IPS DF 6.9 (cell line): ENCODE measurements around the gene CXCL6.

Experiments used
- DNase-seq: peaks from one replicate; pipeline ENCODE4 v3.0.0-alpha.2; 2013; ENCODE audit warnings: low read depth, low spot score
- H3K27ac ChIP-seq: one replicate; pipeline ENCODE4 v1.5.1; 2013; ENCODE audit warnings: low read length, control low read depth
- H3K27me3 ChIP-seq: 2 replicates; pipeline ENCODE4 v1.6.1; 2013; ENCODE audit warnings: mild to moderate bottlenecking, low read length; ENCODE audit not compliant: control insufficient read depth, insufficient read depth
- H3K36me3 ChIP-seq: 2 replicates; pipeline ENCODE4 v1.6.1; 2013; ENCODE audit warnings: low read length; ENCODE audit not compliant: control insufficient read depth, insufficient read depth
- H3K4me1 ChIP-seq: 2 replicates; pipeline ENCODE4 v1.6.1; 2013; ENCODE audit warnings: low read length; ENCODE audit not compliant: control insufficient read depth, insufficient read depth
- H3K4me3 ChIP-seq: 2 replicates; pipeline ENCODE4 v1.5.1; 2013; ENCODE audit warnings: mild to moderate bottlenecking, low read length
- H3K9me3 ChIP-seq: 2 replicates; pipeline ENCODE4 v1.6.1; 2013; ENCODE audit warnings: low read length, inconsistent platforms; ENCODE audit not compliant: control insufficient read depth, insufficient read depth
- WGBS: extraction: QIAGEN DNeasy Blood & Tissue Kit; methylation state at CpG from one replicate; pipeline ENCODE4 v1.1.7; 2013; ENCODE audit warnings: mixed read lengths, missing lambda C conversion rate; ENCODE audit not compliant: insufficient read length, insufficient coverage; 5-methylcytosine and 5-hydroxymethylcytosine counted together

The CXCL6 gene

GRCh38 chr4:73853718-73854473 lies 17.4 kb downstream of the CXCL6 start:
- Histone ChIP-seq H3K27ac (no peak overlapping the region), H3K9me3 (no peaks in the 10 kb centered on the region), H3K27me3 (no peaks in the 10 kb centered on the region), H3K4me1 (no peaks in the 10 kb centered on the region), H3K36me3 (no peaks in the 10 kb centered on the region), H3K4me3 (no peak overlapping the region)
- no CpG with 5 or more reads among the region's 8 CpGs for WGBS
- no peak for DNase-seq

GRCh38 chr4:73855406-73855805 lies 18.9 kb downstream of the CXCL6 start:
- no peak overlapping the region for H3K27ac ChIP-seq
- no peaks in the 10 kb centered on the region for H3K36me3 ChIP-seq
- H3K27me3 ChIP-seq, result no peaks in the 10 kb centered on the region
- no peak for DNase-seq
- H3K4me3 ChIP-seq, result no peak overlapping the region
- WGBS, result no CpG with 5 or more reads among the region's 4 CpGs
- no peaks in the 10 kb centered on the region for H3K4me1 ChIP-seq
- H3K9me3 ChIP-seq, result no peaks in the 10 kb centered on the region

- no peak overlapping the region for H3K4me3 ChIP-seq
- no peaks in the 10 kb centered on the region for H3K36me3 ChIP-seq
- no peaks in the 10 kb centered on the region for H3K27me3 ChIP-seq
- no peak overlapping the region for H3K27ac ChIP-seq
- H3K9me3 ChIP-seq, result no peaks in the 10 kb centered on the region
- no peaks in the 10 kb centered on the region for H3K4me1 ChIP-seq
- DNase-seq, result no peak
Measured at GRCh38 chr4:73856518-73856917, 20.0 kb downstream of the CXCL6 start.

GRCh38 chr4:73859614-73860088 lies 23.2 kb downstream of the CXCL6 start:
- Histone ChIP-seq H3K27ac (no peak overlapping the region), H3K4me1 (no peaks in the 10 kb centered on the region)

GRCh38 chr4:73860181-73860580 lies 23.7 kb downstream of the CXCL6 start:
- H3K27ac ChIP-seq, result no peak overlapping the region
- no peaks in the 10 kb centered on the region for H3K4me1 ChIP-seq
- no peak overlapping the region for H3K4me3 ChIP-seq
- no peaks in the 10 kb centered on the region for H3K9me3 ChIP-seq
- H3K27me3 ChIP-seq, result no peaks in the 10 kb centered on the region
- no peak for DNase-seq
- H3K36me3 ChIP-seq, result no peaks in the 10 kb centered on the region
- no CpG with 5 or more reads among the region's 4 CpGs for WGBS

More at GRCh38 chr4:73859614-73860088, 23.2 kb downstream of the CXCL6 start:
- H3K9me3 ChIP-seq, result no peaks in the 10 kb centered on the region
- no peaks in the 10 kb centered on the region for H3K27me3 ChIP-seq
- no peaks in the 10 kb centered on the region for H3K36me3 ChIP-seq
- no peak for DNase-seq
- no peak overlapping the region for H3K4me3 ChIP-seq

- Histone ChIP-seq H3K27me3 (no peaks in the 10 kb centered on the region), H3K4me3 (no peak overlapping the region), H3K36me3 (no peaks in the 10 kb centered on the region), H3K27ac (no peak overlapping the region), H3K4me1 (no peaks in the 10 kb centered on the region), H3K9me3 (no peaks in the 10 kb centered on the region)
- WGBS, result no CpG with 5 or more reads among the region's 3 CpGs
- no peak for DNase-seq
Measured at GRCh38 chr4:73860917-73861316, 24.4 kb downstream of the CXCL6 start.

GRCh38 chr4:73862322-73862721 lies 25.8 kb downstream of the CXCL6 start:
- H3K27ac ChIP-seq, result no peak overlapping the region
- no peaks in the 10 kb centered on the region for H3K36me3 ChIP-seq
- no CpG with 5 or more reads among the region's 1 CpG for WGBS
- H3K4me1 ChIP-seq, result no peaks in the 10 kb centered on the region
- H3K9me3 ChIP-seq, result no peaks in the 10 kb centered on the region
- H3K27me3 ChIP-seq, result no peaks in the 10 kb centered on the region
- no peak for DNase-seq
- H3K4me3 ChIP-seq, result no peak overlapping the region

- WGBS, result no CpG with 5 or more reads among the region's 2 CpGs
- no peaks in the 10 kb centered on the region for H3K36me3 ChIP-seq
- H3K4me3 ChIP-seq, result no peak overlapping the region
- no peaks in the 10 kb centered on the region for H3K4me1 ChIP-seq
- H3K27ac ChIP-seq, result no peak overlapping the region
- DNase-seq, result no peak
- H3K9me3 ChIP-seq, result no peaks in the 10 kb centered on the region
- H3K27me3 ChIP-seq, result no peaks in the 10 kb centered on the region; the same call in 1 of the 2 replicates
Measured at GRCh38 chr4:73864365-73864764, 27.9 kb downstream of the CXCL6 start.

- H3K36me3 ChIP-seq, result no peaks in the 10 kb centered on the region
- DNase-seq, result no peak
- no CpG with 5 or more reads among the region's 8 CpGs for WGBS
- H3K9me3 ChIP-seq, result no peaks in the 10 kb centered on the region
- no peaks in the 10 kb centered on the region for H3K4me1 ChIP-seq
- H3K27ac ChIP-seq, result no peak overlapping the region
- no peak overlapping the region for H3K4me3 ChIP-seq
- H3K27me3 ChIP-seq, result peaks cover 2% of the 10 kb centered on the region; the same call in 1 of the 2 replicates
Measured at GRCh38 chr4:73864961-73865360, 28.5 kb downstream of the CXCL6 start.

GRCh38 chr4:73865431-73866096 lies 29.1 kb downstream of the CXCL6 start:
- DNase-seq, result no peak
- Histone ChIP-seq H3K27me3 (peaks cover 2% of the 10 kb centered on the region; the same call in 1 of the 2 replicates), H3K9me3 (no peaks in the 10 kb centered on the region), H3K4me3 (no peak overlapping the region), H3K4me1 (no peaks in the 10 kb centered on the region), H3K27ac (no peak overlapping the region), H3K36me3 (no peaks in the 10 kb centered on the region)
- no CpG with 5 or more reads among the region's 5 CpGs for WGBS
